Measurements from ENCODE around the gene MYH7.

The MYH7 gene

GRCh38 chr14:23435543-23436326 lies at the start of gene MYH7:
TSS of gene MYH7 (minus strand) at chr14:23435660. CDS start at chr14:23433732, 1,928 bp downstream.
- Histone ChIP-seq H3K36me3 (ENCODE audit: insufficient read depth, low read length) (no peaks in the 10 kb centered on the region), H3K9ac (ENCODE audit: insufficient read length) (no peak within 1 kb of the TSS), H3K27ac (no peak within 1 kb of the TSS), H3K4me3 (no peak within 1 kb of the TSS), H3K9me3 (ENCODE audit: low read depth, low read length) (no peaks in the 10 kb centered on the region)
- TF ChIP-seq FOXP2 (optimal IDR thresholded peaks at IDR 0.05; ENCODE audit: control extremely low read depth, extremely low read length, insufficient read depth) (no peak), POLR2AphosphoS5 (IDR thresholded peaks at IDR 0.05; ENCODE audit: borderline replicate concordance, low read depth, low read length) (no peak), EZH2 (IDR thresholded peaks at IDR 0.05) (no peak)
- DNase-seq (ENCODE audit: low read depth, low spot score): no peak

- peaks cover 24% of the 10 kb centered on the region for H3K36me3 ChIP-seq (ENCODE audit: insufficient read depth, low read length)
- H3K27ac ChIP-seq: no peak overlapping the region
- H3K9ac ChIP-seq (ENCODE audit: insufficient read length): no peak overlapping the region
- H3K9me3 ChIP-seq (ENCODE audit: low read depth, low read length): no peaks in the 10 kb centered on the region
- no peak for DNase-seq (ENCODE audit: low read depth, low spot score)
- no peak overlapping the region for H3K4me3 ChIP-seq
- TF ChIP-seq FOXP2 (optimal IDR thresholded peaks at IDR 0.05; ENCODE audit: control extremely low read depth, extremely low read length, insufficient read depth): no peak
- no peak for TF ChIP-seq EZH2 (IDR thresholded peaks at IDR 0.05)
- no peak for TF ChIP-seq POLR2AphosphoS5 (IDR thresholded peaks at IDR 0.05; ENCODE audit: borderline replicate concordance, low read depth, low read length)
Measured at GRCh38 chr14:23483236-23483854, 47.9 kb upstream of the MYH7 start.

- H3K4me3 ChIP-seq: no peak overlapping the region
- no peak overlapping the region for H3K9ac ChIP-seq (ENCODE audit: insufficient read length)
- no peak for TF ChIP-seq FOXP2 (optimal IDR thresholded peaks at IDR 0.05; ENCODE audit: control extremely low read depth, extremely low read length, insufficient read depth)
- no peak for TF ChIP-seq EZH2 (IDR thresholded peaks at IDR 0.05)
- TF ChIP-seq POLR2AphosphoS5 (IDR thresholded peaks at IDR 0.05; ENCODE audit: borderline replicate concordance, low read depth, low read length): no peak
- DNase-seq (ENCODE audit: low read depth, low spot score): no peak
- peaks cover 28% of the 10 kb centered on the region for H3K36me3 ChIP-seq (ENCODE audit: insufficient read depth, low read length)
- H3K9me3 ChIP-seq (ENCODE audit: low read depth, low read length): no peaks in the 10 kb centered on the region
- H3K27ac ChIP-seq: no peak overlapping the region
Measured at GRCh38 chr14:23482823-23483148, 47.3 kb upstream of the MYH7 start.

GRCh38 chr14:23481979-23482822 lies 46.7 kb upstream of the MYH7 start:
- Histone ChIP-seq H3K27ac (no peak overlapping the region), H3K9ac (ENCODE audit: insufficient read length) (no peak overlapping the region), H3K9me3 (ENCODE audit: low read depth, low read length) (no peaks in the 10 kb centered on the region), H3K36me3 (ENCODE audit: insufficient read depth, low read length) (peaks cover 34% of the 10 kb centered on the region), H3K4me3 (no peak overlapping the region)
- DNase-seq (ENCODE audit: low read depth, low spot score): no peak
- TF ChIP-seq FOXP2 (optimal IDR thresholded peaks at IDR 0.05; ENCODE audit: control extremely low read depth, extremely low read length, insufficient read depth) (no peak), EZH2 (IDR thresholded peaks at IDR 0.05) (no peak), POLR2AphosphoS5 (IDR thresholded peaks at IDR 0.05; ENCODE audit: borderline replicate concordance, low read depth, low read length) (no peak)

GRCh38 chr14:23481362-23481970 lies 46.0 kb upstream of the MYH7 start:
- H3K9ac ChIP-seq (ENCODE audit: insufficient read length): no peak overlapping the region
- no peak overlapping the region for H3K4me3 ChIP-seq
- TF ChIP-seq POLR2AphosphoS5 (IDR thresholded peaks at IDR 0.05; ENCODE audit: borderline replicate concordance, low read depth, low read length) (no peak), EZH2 (IDR thresholded peaks at IDR 0.05) (no peak), FOXP2 (optimal IDR thresholded peaks at IDR 0.05; ENCODE audit: control extremely low read depth, extremely low read length, insufficient read depth) (no peak)
- no peaks in the 10 kb centered on the region for H3K9me3 ChIP-seq (ENCODE audit: low read depth, low read length)
- peaks cover 42% of the 10 kb centered on the region for H3K36me3 ChIP-seq (ENCODE audit: insufficient read depth, low read length)
- H3K27ac ChIP-seq: no peak overlapping the region
- DNase-seq (ENCODE audit: low read depth, low spot score): no peak

- peak; percentile 45 for DNase-seq (ENCODE audit: low read depth, low spot score)
- peak overlapping the region; percentile 27; the same call in 1 of the 2 replicates for H3K27ac ChIP-seq
- H3K4me3 ChIP-seq: no peak overlapping the region
- TF ChIP-seq EZH2 (IDR thresholded peaks at IDR 0.05) (no peak), FOXP2 (optimal IDR thresholded peaks at IDR 0.05; ENCODE audit: control extremely low read depth, extremely low read length, insufficient read depth) (no peak), POLR2AphosphoS5 (IDR thresholded peaks at IDR 0.05; ENCODE audit: borderline replicate concordance, low read depth, low read length) (no peak)
- H3K36me3 ChIP-seq (ENCODE audit: insufficient read depth, low read length): peaks cover 68% of the 10 kb centered on the region
- no peak overlapping the region for H3K9ac ChIP-seq (ENCODE audit: insufficient read length)
- no peaks in the 10 kb centered on the region for H3K9me3 ChIP-seq (ENCODE audit: low read depth, low read length)
Measured at GRCh38 chr14:23478109-23478759, 42.8 kb upstream of the MYH7 start.

GRCh38 chr14:23470947-23471346 lies 35.5 kb upstream of the MYH7 start:
- H3K36me3 ChIP-seq (ENCODE audit: insufficient read depth, low read length): peaks cover 52% of the 10 kb centered on the region
- TF ChIP-seq FOXP2 (optimal IDR thresholded peaks at IDR 0.05; ENCODE audit: control extremely low read depth, extremely low read length, insufficient read depth) (no peak), EZH2 (IDR thresholded peaks at IDR 0.05) (no peak), POLR2AphosphoS5 (IDR thresholded peaks at IDR 0.05; ENCODE audit: borderline replicate concordance, low read depth, low read length) (no peak)
- H3K4me3 ChIP-seq: no peak overlapping the region

More at GRCh38 chr14:23470947-23471346, 35.5 kb upstream of the MYH7 start:
- H3K9me3 ChIP-seq (ENCODE audit: low read depth, low read length): peaks cover 7% of the 10 kb centered on the region; the same call in 1 of the 2 replicates
- H3K27ac ChIP-seq: no peak overlapping the region
- H3K9ac ChIP-seq (ENCODE audit: insufficient read length): no peak overlapping the region
- no peak for DNase-seq (ENCODE audit: low read depth, low spot score)

All from SK-N-MC (cell line).